Measurements from ENCODE around the gene ZNFX1.

- TF ChIP-seq CTCF (conservative IDR thresholded peaks at IDR 0.05 in 1 of 2, IDR thresholded peaks at IDR 0.05 in 1 of 2; ENCODE audit: low read depth in 1 of 2, low read length in 2 of 2) (no peak), EZH2 (IDR thresholded peaks at IDR 0.05; ENCODE audit: low read length, missing control alignments) (no peak)
Measured at GRCh38 chr20:49260218-49260617, 17.6 kb downstream of the ZNFX1 start.
